ENCODE measurements around the gene MAGEA9.
"Not testable (repeated sequence)": the region's sequence is repeated elsewhere in the genome, so short reads cannot be mapped to it uniquely, and the experiment has no call there.

MAGEA9 gene

DNA sequence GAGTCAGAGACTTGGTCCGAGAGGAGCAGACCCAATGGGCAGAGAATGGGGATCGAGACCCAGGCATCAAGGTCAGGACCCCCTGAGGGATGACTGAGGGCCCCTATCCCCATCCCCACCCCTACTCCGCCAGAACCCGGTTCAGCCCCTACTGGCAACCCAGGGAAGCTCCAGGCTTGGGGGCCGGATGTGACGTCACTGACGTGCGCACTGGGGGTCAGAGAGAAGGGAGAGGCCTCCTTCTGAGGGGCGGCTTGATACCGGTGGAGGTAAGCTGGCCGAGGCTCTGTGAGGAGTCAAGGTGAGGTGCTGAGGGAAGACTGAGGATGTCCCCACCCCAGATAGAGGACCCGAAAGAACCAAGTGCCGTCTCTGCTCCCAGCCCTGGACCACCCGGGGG is at the start of gene MAGEA9:
MAGEA9 (plus strand) TSS at position 204 of the 400 bp plus-strand sequence. CDS start 4,281 bp downstream, outside the sequence.
- DNase-seq, result not testable (repeated sequence)

DNA sequence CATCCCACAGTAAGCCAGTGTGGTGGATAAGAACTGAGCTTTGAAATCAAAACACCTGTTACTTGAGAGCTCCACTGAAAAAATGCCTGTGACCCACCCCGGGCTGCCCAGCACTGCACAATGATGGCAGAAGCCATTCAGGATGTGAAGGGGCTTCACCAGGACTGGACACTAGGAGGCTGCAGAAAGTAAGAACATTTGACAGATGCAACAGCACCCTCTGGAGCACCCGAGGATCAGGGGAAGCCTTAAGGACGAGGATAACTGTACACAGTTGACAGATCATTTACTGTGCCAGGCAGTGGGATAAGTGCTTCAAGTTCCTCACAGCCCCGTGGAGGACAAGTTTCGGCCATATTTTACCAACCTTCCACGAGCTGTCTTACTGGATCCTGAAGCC is 39.5 kb upstream of the MAGEA9 start:
- DNase-seq, result not testable (repeated sequence)

- DNase-seq, result not testable (repeated sequence)
These were observed 35.2 kb upstream of the MAGEA9 start for GRCh38 chrX:149746390-149747007.

DNA sequence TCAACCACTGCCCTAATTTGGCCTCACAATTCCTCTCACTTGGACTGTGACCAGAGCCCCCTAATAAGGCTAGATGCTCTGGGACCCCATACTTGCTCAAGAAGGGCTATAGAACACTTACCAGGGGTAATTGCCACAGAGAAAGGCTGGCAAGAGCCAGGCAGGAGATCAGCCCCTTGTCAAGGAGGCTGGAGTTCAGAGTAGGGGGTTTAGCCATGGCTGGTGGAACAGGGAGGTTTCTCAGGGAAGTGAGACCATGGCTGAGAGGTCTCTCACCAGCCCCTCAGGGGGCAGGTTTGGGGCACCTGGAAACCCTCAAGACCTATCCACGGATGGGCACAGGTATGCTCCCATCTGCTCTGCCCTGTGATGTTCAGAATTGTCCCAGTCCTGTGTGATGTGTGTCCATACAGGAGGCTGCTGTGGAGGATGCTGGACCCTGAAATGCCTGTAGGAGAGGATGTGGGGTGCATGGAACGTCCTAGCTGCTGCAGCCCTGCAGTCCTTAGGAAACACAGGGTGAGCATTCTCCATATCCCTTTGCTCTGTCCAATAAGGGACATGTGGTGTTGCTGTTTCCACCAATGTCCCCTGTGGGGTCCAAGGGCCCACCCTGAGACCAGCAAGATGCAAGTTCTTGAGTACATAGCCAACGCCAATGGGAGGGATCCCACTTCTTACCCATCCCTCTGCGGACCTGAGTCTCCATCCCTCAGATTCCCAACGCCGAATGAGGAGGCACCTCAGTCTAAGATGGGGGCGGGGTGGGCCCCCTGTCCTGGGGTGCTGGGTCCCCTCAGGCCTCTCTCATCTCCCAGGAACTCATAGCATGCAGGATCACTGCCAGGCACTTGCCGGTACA is 24.3 kb upstream of the MAGEA9 start:
- DNase-seq, result no peak

- DNase-seq, result no peak
These were observed 23.5 kb upstream of the MAGEA9 start for GRCh38 chrX:149758068-149758714.

DNA sequence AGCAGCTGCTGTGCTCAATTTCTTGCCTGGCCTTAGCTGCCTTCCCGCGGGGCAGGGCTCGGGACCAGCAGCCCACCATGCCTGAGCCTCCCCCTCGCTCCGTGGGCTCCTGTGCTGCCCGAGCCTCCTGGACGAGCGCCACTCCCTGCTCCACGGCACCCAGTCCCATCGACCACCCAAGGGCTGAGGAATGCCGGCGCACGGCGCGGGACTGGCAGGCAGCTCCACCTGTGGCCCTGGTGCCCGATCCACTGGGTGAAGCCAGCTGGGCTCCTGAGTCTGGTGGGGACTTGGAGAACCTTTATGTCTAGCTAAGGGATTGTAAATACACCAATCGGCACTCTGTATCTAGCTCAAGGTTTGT is 23.0 kb upstream of the MAGEA9 start:
- DNase-seq, result not testable (repeated sequence)

DNA sequence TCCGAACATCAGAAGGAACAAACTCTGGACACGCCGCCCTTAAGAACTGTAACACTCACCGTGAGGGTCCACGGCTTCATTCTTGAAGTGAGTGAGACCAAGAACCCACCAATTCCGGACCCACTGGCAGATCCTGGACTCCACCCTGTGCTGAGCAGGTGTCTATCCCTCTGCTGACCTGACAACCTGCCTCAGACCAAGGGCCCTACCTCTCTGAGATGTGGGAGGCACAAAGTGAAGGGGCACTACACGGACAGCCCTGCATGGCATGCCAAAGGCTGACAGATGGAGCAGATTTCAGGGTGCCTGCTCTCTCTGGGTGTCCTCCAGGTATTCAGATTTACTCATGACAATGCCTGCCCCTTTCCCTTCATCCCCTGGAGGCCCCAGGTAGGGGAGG is 21.9 kb upstream of the MAGEA9 start:
- DNase-seq, result no peak

DNA sequence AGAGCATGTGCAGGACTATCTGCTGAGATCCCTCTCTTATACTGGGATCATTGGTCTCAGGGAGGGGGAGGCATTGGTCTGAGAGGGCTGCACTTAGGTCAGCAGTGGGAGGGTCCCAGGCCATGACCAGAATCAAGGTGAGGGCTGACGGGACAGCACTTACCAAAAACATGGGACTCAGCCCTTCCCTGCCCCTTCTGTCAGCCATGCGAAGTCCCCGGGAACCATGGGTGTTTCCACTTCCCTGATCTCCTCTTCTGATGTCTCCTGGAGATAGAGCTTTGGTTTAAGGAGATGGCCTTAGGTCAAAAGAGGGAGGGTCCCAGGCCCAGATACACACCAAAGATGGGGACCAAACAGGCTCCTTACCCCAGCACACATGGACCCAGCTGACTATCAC is 20.8 kb upstream of the MAGEA9 start:
- no peak for DNase-seq

DNA sequence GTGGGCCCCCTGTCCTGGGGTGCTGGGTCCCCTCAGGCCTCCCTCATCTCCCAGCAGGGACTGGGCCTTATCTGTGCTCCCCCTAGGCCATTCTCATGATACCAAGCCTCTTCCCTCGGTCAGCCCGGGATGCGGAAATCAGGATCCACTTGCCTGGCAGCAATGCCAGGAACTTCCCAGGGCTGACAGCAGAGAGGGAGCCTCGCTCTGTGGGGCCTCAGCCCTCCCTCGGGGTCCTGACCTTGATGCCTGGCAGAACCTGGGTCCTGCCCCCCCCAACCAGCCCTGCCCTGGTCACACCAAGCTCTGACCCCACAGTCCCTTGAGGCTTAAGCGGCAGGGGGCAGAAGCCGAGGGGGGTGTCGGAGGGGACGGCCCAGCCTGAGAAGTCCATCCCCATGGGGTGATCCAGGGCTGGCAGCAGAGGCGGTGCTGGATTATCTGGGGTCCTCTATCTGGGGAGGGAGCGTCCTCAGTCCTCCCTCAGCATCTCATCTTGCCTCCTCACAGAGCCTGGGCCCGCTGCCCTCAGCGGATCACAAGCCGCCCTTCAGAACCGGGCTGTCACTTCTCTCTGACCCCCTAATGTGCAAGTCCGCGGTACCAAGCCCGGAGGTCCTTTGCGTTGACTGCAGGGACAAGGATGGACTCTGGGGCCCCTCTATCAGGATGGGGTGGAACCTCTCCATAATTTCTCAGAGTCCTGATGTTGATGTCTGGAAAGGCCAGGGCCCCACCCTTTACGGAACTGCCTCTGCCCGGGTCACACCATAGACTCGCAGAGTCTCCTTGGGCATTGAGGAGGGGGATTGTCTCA is 19.7 kb upstream of the MAGEA9 start:
- DNase-seq, result not testable (repeated sequence)

DNA sequence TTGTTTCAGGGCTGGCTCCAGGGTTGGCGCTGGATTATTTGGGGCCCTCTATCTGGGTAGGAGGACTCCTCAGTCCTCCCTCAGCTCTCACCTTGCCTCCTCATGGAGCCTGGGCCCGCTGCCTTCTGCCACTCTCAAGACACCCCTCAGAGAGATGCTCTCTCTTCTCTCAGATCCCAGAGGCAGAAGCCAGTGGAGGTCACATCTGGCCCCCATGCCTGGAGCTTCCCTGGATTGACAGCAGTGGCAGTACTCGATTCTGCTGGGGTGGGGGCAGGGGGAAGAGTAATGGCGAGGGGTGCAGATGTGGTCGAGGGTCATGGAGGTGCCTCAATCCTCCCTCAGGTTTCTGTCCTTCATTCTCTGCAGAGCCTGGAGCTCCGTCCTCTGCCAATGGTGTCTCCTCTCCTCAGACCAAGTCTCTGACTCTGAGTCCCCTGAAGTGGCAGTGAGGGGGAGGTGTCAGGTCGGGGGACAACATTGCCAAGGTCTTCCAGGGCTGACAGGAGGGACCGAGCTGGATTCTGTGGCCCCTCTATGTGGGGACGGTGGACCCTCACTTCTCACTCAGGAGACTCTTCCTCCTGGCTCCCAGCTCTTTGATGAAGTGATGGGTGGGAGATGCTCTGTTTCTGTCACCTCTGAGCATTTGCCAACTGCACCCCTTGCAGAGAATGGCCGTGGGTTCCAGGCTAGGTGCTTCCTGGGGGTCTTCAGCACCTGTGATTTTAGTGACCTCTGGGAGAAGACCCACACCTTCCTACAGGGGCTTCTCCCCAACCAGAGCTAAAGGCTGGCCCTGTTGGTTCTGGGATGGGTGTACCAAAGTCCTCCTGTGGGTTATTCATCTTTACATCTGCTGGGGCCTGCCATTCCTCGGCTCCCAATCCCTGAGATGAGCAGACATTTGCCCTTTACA is 18.8 kb upstream of the MAGEA9 start:
- DNase-seq, result no peak

- not testable (repeated sequence) for DNase-seq
These were observed 11.4 kb upstream of the MAGEA9 start for GRCh38 chrX:149770344-149770743.

DNA sequence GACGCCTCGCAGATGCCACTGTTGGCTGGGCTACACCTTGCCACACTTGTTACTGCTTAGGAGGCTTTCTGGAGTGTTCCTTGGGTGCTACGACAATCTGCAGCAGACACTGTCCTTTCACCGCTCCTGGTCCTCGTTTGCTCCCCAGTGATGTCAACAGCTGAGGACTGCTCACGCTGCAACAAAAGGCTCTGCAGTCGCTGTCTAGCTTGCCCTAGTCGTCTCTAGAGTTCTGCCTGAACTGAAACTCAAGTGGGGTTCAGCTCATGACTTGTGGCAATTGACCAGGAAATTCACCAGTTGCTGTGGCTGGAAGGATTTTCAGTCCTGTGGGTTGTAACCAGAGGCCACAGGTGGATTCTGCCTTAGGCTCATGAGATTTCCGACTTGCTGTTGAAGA is 8.7 kb upstream of the MAGEA9 start:
- not testable (repeated sequence) for DNase-seq

- not testable (repeated sequence) for DNase-seq
These were observed 8.0 kb upstream of the MAGEA9 start, which contains the start of gene HSFX1 for GRCh38 chrX:149773768-149774167. HSFX1 (plus strand) TSS chrX:149774068; CDS start chrX:149774682, 614 bp downstream.

DNA sequence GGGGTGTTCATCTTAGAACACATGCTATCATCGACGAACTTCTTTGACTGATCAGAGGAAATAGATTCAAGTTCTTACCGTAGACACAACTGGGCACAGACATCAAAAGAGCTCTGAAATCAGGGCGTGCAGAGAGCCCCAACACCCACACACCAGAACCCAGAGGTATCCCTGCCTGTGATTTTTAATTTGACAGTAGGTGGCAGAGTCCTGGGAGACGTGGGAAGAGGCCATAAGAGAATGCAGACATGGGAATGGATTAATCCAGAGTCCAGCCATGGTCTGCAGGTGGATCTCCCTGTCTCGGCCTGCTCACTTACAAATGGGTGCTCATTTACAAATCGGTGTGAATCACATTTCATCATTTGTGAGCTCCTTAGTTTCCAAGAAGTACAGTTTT is 3.7 kb upstream of the MAGEA9 start:
- not testable (repeated sequence) for DNase-seq

- DNase-seq, result not testable (repeated sequence)
These were observed 13.8 kb downstream of the MAGEA9 start for GRCh38 chrX:149795531-149795930.

DNA sequence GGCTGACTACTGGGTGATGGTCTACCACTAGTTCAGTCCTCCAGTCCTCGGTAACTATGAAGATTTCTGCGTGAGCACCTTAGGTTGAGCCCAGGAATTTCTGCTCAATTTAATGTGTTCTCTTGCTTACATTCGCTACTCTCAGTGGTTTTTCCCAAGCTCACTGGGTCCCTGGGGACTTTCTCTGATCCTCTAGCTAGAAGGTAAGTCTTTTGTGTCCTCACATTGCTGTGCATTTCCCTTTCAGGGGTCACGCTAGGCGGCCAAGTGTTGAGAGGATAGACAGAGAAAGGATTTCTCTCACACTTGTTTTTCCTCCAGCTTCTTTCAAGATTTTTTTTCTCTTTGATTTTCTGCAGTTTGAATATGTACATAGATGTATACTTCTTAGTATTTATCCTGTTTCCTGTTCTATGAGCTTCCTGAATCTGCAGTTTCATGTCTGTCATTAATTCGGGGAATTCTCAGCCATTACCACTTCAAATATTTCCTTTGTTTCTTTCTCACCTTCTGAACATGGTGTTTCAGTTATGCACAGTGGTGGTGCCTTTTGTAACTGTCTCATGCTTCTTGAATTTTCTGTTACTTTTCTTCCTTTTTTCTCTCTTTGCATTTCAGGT is 17.5 kb downstream of the MAGEA9 start:
- DNase-seq, result no peak

GRCh38 chrX:149799938-149800337 is 18.2 kb downstream of the MAGEA9 start:
- DNase-seq, result no peak

GRCh38 chrX:149803458-149804062 is 21.8 kb downstream of the MAGEA9 start:
- DNase-seq, result no peak

- DNase-seq, result no peak
These were observed 22.4 kb downstream of the MAGEA9 start for GRCh38 chrX:149804102-149804501.

GRCh38 chrX:149807747-149808458 is 26.2 kb downstream of the MAGEA9 start:
- no peak for DNase-seq

All from CD4-positive, alpha-beta T cell treated with Interleukin-12 subunit alpha and Interleukin-12 subunit beta, for 1 hour (primary cell).